Transverse colon (tissue), 4 donors: ENCODE results near the gene PRSS1.

Source experiments
- EP300 ChIP-seq: sonication (generic); formaldehyde crosslinking; IDR thresholded peaks from one replicate; pipeline ENCODE4 v1.6.1; 2017; ENCODE audit warnings: antibody characterized with exemption, low read depth
- POLR2A ChIP-seq: fragments of 450-650 bp; IDR thresholded peaks from one replicate; pipeline ENCODE4 v1.6.1; 2016; ENCODE audit warnings: antibody characterized with exemption, mild to moderate bottlenecking, moderate library complexity
- POLR2AphosphoS5 ChIP-seq, 3 donors: sonication (generic); formaldehyde crosslinking; IDR thresholded peaks; one replicate each; pipeline ENCODE4 v1.6.1; 2016; ENCODE audit warnings: antibody characterized with exemption in 3 of 3
- TF ChIP-seq, protein P1 (sequence below), 5 experiments: fragments of 200-600 bp in 3 of 5; fragments of 450-650 bp in 2 of 5; sonication (generic) in 3 of 5; IDR thresholded peaks; 1 replicate in 2 of 5; 2 replicates in 3 of 5; pipeline ENCODE4 v1.5.1; 2016 to 2017; ENCODE audit warnings: antibody characterized with exemption in 5 of 5, inconsistent platforms in 3 of 5, mild to moderate bottlenecking in 2 of 5, moderate library complexity in 1 of 5

GRCh38 chr7:142711196-142711595 lies 38.1 kb upstream of the PRSS1 start:
- TF ChIP-seq, protein P1, sequence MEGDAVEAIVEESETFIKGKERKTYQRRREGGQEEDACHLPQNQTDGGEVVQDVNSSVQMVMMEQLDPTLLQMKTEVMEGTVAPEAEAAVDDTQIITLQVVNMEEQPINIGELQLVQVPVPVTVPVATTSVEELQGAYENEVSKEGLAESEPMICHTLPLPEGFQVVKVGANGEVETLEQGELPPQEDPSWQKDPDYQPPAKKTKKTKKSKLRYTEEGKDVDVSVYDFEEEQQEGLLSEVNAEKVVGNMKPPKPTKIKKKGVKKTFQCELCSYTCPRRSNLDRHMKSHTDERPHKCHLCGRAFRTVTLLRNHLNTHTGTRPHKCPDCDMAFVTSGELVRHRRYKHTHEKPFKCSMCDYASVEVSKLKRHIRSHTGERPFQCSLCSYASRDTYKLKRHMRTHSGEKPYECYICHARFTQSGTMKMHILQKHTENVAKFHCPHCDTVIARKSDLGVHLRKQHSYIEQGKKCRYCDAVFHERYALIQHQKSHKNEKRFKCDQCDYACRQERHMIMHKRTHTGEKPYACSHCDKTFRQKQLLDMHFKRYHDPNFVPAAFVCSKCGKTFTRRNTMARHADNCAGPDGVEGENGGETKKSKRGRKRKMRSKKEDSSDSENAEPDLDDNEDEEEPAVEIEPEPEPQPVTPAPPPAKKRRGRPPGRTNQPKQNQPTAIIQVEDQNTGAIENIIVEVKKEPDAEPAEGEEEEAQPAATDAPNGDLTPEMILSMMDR (IDR thresholded peaks at IDR 0.05) = no peak
- TF ChIP-seq POLR2A (no peak), EP300 (no peak), POLR2AphosphoS5 (IDR thresholded peaks at IDR 0.05) (no peak)
